Peyer's patch (tissue), 4 donors: ENCODE results near the gene USP40. TPM values are rescaled to one million over a fixed set of nuclear protein-coding genes. Genes with fewer than 3 reads are reported as not detected.

Source experiments
- DNase-seq, 3 donors: peaks; one replicate each; pipeline ENCODE4 v3.0.0-alpha.2; 2017 to 2019
- H3K27ac ChIP-seq, 4 donors: fragments of 200-600 bp; sonication (generic); one replicate each; pipeline ENCODE4 v1.5.1; 2016 to 2019
- H3K27me3 ChIP-seq, 2 donors: fragments of 200-600 bp; sonication (generic); one replicate each; pipeline ENCODE4 v1.5.1; 2019
- H3K36me3 ChIP-seq, 3 donors: fragments of 200-600 bp; sonication (generic); one replicate each; pipeline ENCODE4 v1.5.1; 2016 to 2019
- H3K4me1 ChIP-seq, 4 donors: fragments of 200-600 bp; sonication (generic); one replicate each; pipeline ENCODE4 v1.5.1; 2016 to 2019
- H3K4me3 ChIP-seq, 4 donors: fragments of 200-600 bp; sonication (generic); 1 replicate in 3 of 4; 2 replicates in 1 of 4; pipeline ENCODE4 v1.5.1; 2016 to 2019; ENCODE audit warnings: mild to moderate bottlenecking in 1 of 4
- H3K9me3 ChIP-seq, 4 donors: fragments of 200-600 bp; sonication (generic); one replicate each; pipeline ENCODE4 v1.5.1; 2016 to 2019; ENCODE audit warnings: mild to moderate bottlenecking in 1 of 4
- CTCF ChIP-seq, 6 experiments: fragments of 450-650 bp in 4 of 6; fragments of 200-600 bp in 2 of 6; sonication (generic) in 1 of 6; IDR thresholded peaks; one replicate each; pipeline ENCODE4 v1.5.1; 2017 to 2019; ENCODE audit warnings: antibody characterized with exemption in 6 of 6, mild to moderate bottlenecking in 3 of 6, moderate library complexity in 1 of 6
- POLR2A ChIP-seq, 2 donors: fragments of 450-650 bp; IDR thresholded peaks; one replicate each; pipeline ENCODE4 v1.5.1; 2017; ENCODE audit warnings: antibody characterized with exemption in 2 of 2, mild to moderate bottlenecking in 2 of 2, moderate library complexity in 2 of 2
- total RNA-seq, 4 donors: library from RNA; depleted of rRNA; stranded (reverse); fragments of >200 nt; gene quantifications; one replicate each; pipeline ENCODE4 v1.1.0, GENCODE V29; 2016

USP40 gene
- total RNA-seq, 4 donors from 2014 or later, result 34.3 to 58.7 (median 45.0) TPM

- Histone ChIP-seq H3K4me3 (no peak overlapping the region), H3K9me3 (no peaks in the 10 kb centered on the region), H3K27me3 (no peaks in the 10 kb centered on the region), H3K27ac (no peak overlapping the region), H3K36me3 (peaks cover 0 to 30% (median 0%) of the 10 kb centered on the region in 3 donors), H3K4me1 (peaks cover 0 to 7% (median 0%) of the 10 kb centered on the region in 4 donors)
- no peak for DNase-seq
- TF ChIP-seq CTCF (IDR thresholded peaks at IDR 0.05) (no peak), POLR2A (IDR thresholded peaks at IDR 0.05) (no peak)
Observed at GRCh38 chr2:233546774-233547173, 19.8 kb downstream of the USP40 start.

- Histone ChIP-seq H3K4me1 (peaks cover 0 to 7% (median 0%) of the 10 kb centered on the region in 4 donors), H3K27me3 (no peaks in the 10 kb centered on the region), H3K4me3 (no peak overlapping the region), H3K27ac (no peak overlapping the region), H3K36me3 (peaks cover 0 to 28% (median 0%) of the 10 kb centered on the region in 3 donors), H3K9me3 (no peaks in the 10 kb centered on the region)
- no peak for DNase-seq
- TF ChIP-seq POLR2A (IDR thresholded peaks at IDR 0.05) (no peak), CTCF (IDR thresholded peaks at IDR 0.05) (no peak)
Observed at GRCh38 chr2:233546101-233546500, 20.5 kb downstream of the USP40 start.

- H3K4me3 ChIP-seq, result no peak overlapping the region
- DNase-seq, result peak in 2 of 3 donors; percentile 51 to 64
- peaks cover 0 to 7% (median 0%) of the 10 kb centered on the region in 4 donors for H3K4me1 ChIP-seq
- no peak for TF ChIP-seq CTCF (IDR thresholded peaks at IDR 0.05)
- TF ChIP-seq POLR2A (IDR thresholded peaks at IDR 0.05), result no peak
- H3K27ac ChIP-seq, result peak overlapping the region in 3 of 4 donors; percentile 41 to 57 (median 44)
- H3K27me3 ChIP-seq, result no peaks in the 10 kb centered on the region
- peaks cover 0 to 22% (median 0%) of the 10 kb centered on the region in 3 donors for H3K36me3 ChIP-seq
- no peaks in the 10 kb centered on the region for H3K9me3 ChIP-seq
Observed at GRCh38 chr2:233544200-233544610, 22.4 kb downstream of the USP40 start.

- Histone ChIP-seq H3K27me3 (no peaks in the 10 kb centered on the region), H3K27ac (no peak overlapping the region), H3K36me3 (peaks cover 0 to 9% (median 0%) of the 10 kb centered on the region in 3 donors), H3K9me3 (no peaks in the 10 kb centered on the region), H3K4me3 (no peak overlapping the region), H3K4me1 (peaks cover 0 to 7% (median 0%) of the 10 kb centered on the region in 4 donors)
- DNase-seq, result no peak
- no peak for TF ChIP-seq POLR2A (IDR thresholded peaks at IDR 0.05)
- TF ChIP-seq CTCF (IDR thresholded peaks at IDR 0.05), result no peak
Observed at GRCh38 chr2:233542507-233542906, 24.1 kb downstream of the USP40 start.

- Histone ChIP-seq H3K27me3 (no peaks in the 10 kb centered on the region), H3K27ac (no peak overlapping the region), H3K36me3 (peaks cover 0 to 4% (median 0%) of the 10 kb centered on the region in 3 donors), H3K4me3 (no peak overlapping the region), H3K4me1 (no peaks in the 10 kb centered on the region), H3K9me3 (no peaks in the 10 kb centered on the region)
- no peak for TF ChIP-seq CTCF (IDR thresholded peaks at IDR 0.05)
- no peak for TF ChIP-seq POLR2A (IDR thresholded peaks at IDR 0.05)
- DNase-seq, result no peak
Observed at GRCh38 chr2:233538741-233539140, 27.8 kb downstream of the USP40 start.

GRCh38 chr2:233535271-233535670, 31.3 kb downstream of the USP40 start:
- H3K27me3 ChIP-seq, result no peaks in the 10 kb centered on the region
- peaks cover 0 to 23% (median 0%) of the 10 kb centered on the region in 3 donors for H3K36me3 ChIP-seq
- no peak for DNase-seq
- no peaks in the 10 kb centered on the region for H3K4me1 ChIP-seq
- TF ChIP-seq POLR2A (IDR thresholded peaks at IDR 0.05) (no peak), CTCF (IDR thresholded peaks at IDR 0.05) (no peak)
- H3K9me3 ChIP-seq, result no peaks in the 10 kb centered on the region
- no peak overlapping the region for H3K4me3 ChIP-seq
- no peak overlapping the region for H3K27ac ChIP-seq
